Mesendoderm (in vitro differentiated cells): ENCODE data around the gene RPS6KA5.

Experiments
- DNase-seq: peaks from one replicate; pipeline ENCODE4 v3.0.0; 2013
- H2AK5ac ChIP-seq: 2 replicates; pipeline ENCODE4 v1.6.1; 2013; ENCODE audit warnings: low read length, inconsistent platforms
- H2BK120ac ChIP-seq: 2 replicates; pipeline ENCODE4 v1.6.1; 2013; ENCODE audit warnings: low read depth, mild to moderate bottlenecking, low read length, moderate library complexity, mixed read lengths
- H2BK15ac ChIP-seq: replicated peaks from 2 replicates; pipeline ENCODE4 v1.6.1; 2013; ENCODE audit warnings: low read depth, mild to moderate bottlenecking, moderate library complexity
- H2BK5ac ChIP-seq: 2 replicates; pipeline ENCODE4 v1.6.1; 2013; ENCODE audit warnings: low read length, inconsistent platforms
- H3K18ac ChIP-seq: 2 replicates; pipeline ENCODE4 v1.6.1; 2013; ENCODE audit warnings: mild to moderate bottlenecking, low read length, mixed read lengths
- H3K23ac ChIP-seq: one replicate; pipeline ENCODE4 v1.6.1; 2013; ENCODE audit warnings: low read length
- H3K27ac ChIP-seq: 2 replicates; pipeline ENCODE4 v1.5.1; 2013; ENCODE audit warnings: low read depth, mild to moderate bottlenecking, inconsistent platforms, low read length, moderate library complexity
- H3K27me3 ChIP-seq: 2 replicates; pipeline ENCODE4 v1.6.1; 2013; ENCODE audit warnings: low read length, control low read depth, mild to moderate bottlenecking, inconsistent platforms; ENCODE audit not compliant: insufficient read depth, poor library complexity
- H3K36me3 ChIP-seq: 2 replicates; pipeline ENCODE4 v1.6.1; 2013; ENCODE audit warnings: low read length, inconsistent platforms; ENCODE audit not compliant: control insufficient read depth, insufficient read depth
- H3K4ac ChIP-seq: one replicate; pipeline ENCODE4 v1.6.1; 2013; ENCODE audit warnings: low read depth, mild to moderate bottlenecking, low read length, moderate library complexity
- H3K4me1 ChIP-seq: 2 replicates; pipeline ENCODE4 v1.6.1; 2013; ENCODE audit warnings: low read depth, low read length, inconsistent platforms; ENCODE audit not compliant: control insufficient read depth
- H3K4me2 ChIP-seq: 2 replicates; pipeline ENCODE4 v1.6.1; 2013; ENCODE audit warnings: low read length
- H3K4me3 ChIP-seq: 2 replicates; pipeline ENCODE4 v1.5.1; 2013; ENCODE audit warnings: mild to moderate bottlenecking, low read length
- H3K56ac ChIP-seq: one replicate; pipeline ENCODE4 v1.6.1; 2013; ENCODE audit warnings: low read length
- H3K79me1 ChIP-seq: 2 replicates; pipeline ENCODE4 v1.6.1; 2013; ENCODE audit warnings: low read length, inconsistent platforms
- H3K79me2 ChIP-seq: 2 replicates; pipeline ENCODE4 v1.6.1; 2013; ENCODE audit warnings: mild to moderate bottlenecking, low read length; ENCODE audit not compliant: control insufficient read depth, insufficient read depth
- H3K9ac ChIP-seq: 2 replicates; pipeline ENCODE4 v1.6.1; 2013; ENCODE audit warnings: low read length, inconsistent platforms
- H4K5ac ChIP-seq: one replicate; pipeline ENCODE4 v1.6.1; 2013; ENCODE audit warnings: low read length
- H4K8ac ChIP-seq: one replicate; pipeline ENCODE4 v1.6.1; 2013; ENCODE audit warnings: low read depth, mild to moderate bottlenecking, control low read depth, low read length, moderate library complexity
- WGBS: extraction: QIAGEN DNeasy Blood & Tissue Kit; methylation state at CpG from one replicate; pipeline ENCODE4 v1.1.7; 2013; ENCODE audit warnings: low lambda C conversion rate, missing lambda C conversion rate; ENCODE audit not compliant: insufficient coverage; ENCODE audit errors: extremely low coverage; 5-methylcytosine and 5-hydroxymethylcytosine counted together

Gene RPS6KA5

GRCh38 chr14:90965765-90966164 lies 94.7 kb downstream of the RPS6KA5 start:
- Histone ChIP-seq H3K56ac (no peak overlapping the region), H3K27ac (no peak overlapping the region), H2AK5ac (no peak overlapping the region), H2BK15ac (no peak overlapping the region), H3K4me1 (no peaks in the 10 kb centered on the region), H3K9ac (no peak overlapping the region), H2BK120ac (no peak overlapping the region), H3K27me3 (no peaks in the 10 kb centered on the region), H3K4ac (no peak overlapping the region), H3K4me3 (no peak overlapping the region), H3K79me1 (no peaks in the 10 kb centered on the region), H2BK5ac (no peak overlapping the region), H3K18ac (no peak overlapping the region), H3K4me2 (no peak overlapping the region), H4K5ac (no peak overlapping the region), H3K36me3 (no peaks in the 10 kb centered on the region), H3K79me2 (no peaks in the 10 kb centered on the region), H4K8ac (no peak overlapping the region), H3K23ac (no peak overlapping the region)
- 100% methylated on average over 1 of the region's 3 CpGs for WGBS
- DNase-seq, result no peak

- no peak overlapping the region for H3K4ac ChIP-seq
- no peak overlapping the region for H2BK5ac ChIP-seq
- no peaks in the 10 kb centered on the region for H3K79me1 ChIP-seq
- H2BK15ac ChIP-seq, result no peak overlapping the region
- no peaks in the 10 kb centered on the region for H3K79me2 ChIP-seq
- no peaks in the 10 kb centered on the region for H3K4me1 ChIP-seq
- no peak for DNase-seq
- no peak overlapping the region for H4K5ac ChIP-seq
- H3K27ac ChIP-seq, result no peak overlapping the region
- H3K23ac ChIP-seq, result no peak overlapping the region
- H3K4me3 ChIP-seq, result no peak overlapping the region
- H2AK5ac ChIP-seq, result no peak overlapping the region
- no peak overlapping the region for H2BK120ac ChIP-seq
- H3K27me3 ChIP-seq, result no peaks in the 10 kb centered on the region
- no peak overlapping the region for H3K18ac ChIP-seq
- no peak overlapping the region for H3K56ac ChIP-seq
- no peak overlapping the region for H3K9ac ChIP-seq
- WGBS, result no CpG with 5 or more reads among the region's 4 CpGs
- no peak overlapping the region for H3K4me2 ChIP-seq
- H3K36me3 ChIP-seq, result no peaks in the 10 kb centered on the region
- H4K8ac ChIP-seq, result no peak overlapping the region
Observed at GRCh38 chr14:90963343-90963742, 97.1 kb downstream of the RPS6KA5 start.

- Histone ChIP-seq H3K18ac (no peak overlapping the region), H3K79me1 (no peaks in the 10 kb centered on the region), H4K8ac (no peak overlapping the region), H3K27me3 (no peaks in the 10 kb centered on the region), H3K27ac (no peak overlapping the region), H2AK5ac (no peak overlapping the region), H3K4me1 (no peaks in the 10 kb centered on the region), H3K9ac (no peak overlapping the region), H2BK15ac (no peak overlapping the region), H3K23ac (no peak overlapping the region), H3K79me2 (no peaks in the 10 kb centered on the region), H4K5ac (no peak overlapping the region), H3K4me3 (no peak overlapping the region), H3K4me2 (no peak overlapping the region), H3K4ac (no peak overlapping the region), H2BK120ac (no peak overlapping the region), H3K56ac (no peak overlapping the region), H3K36me3 (no peaks in the 10 kb centered on the region), H2BK5ac (no peak overlapping the region)
- WGBS, result no CpG with 5 or more reads among the region's 11 CpGs
- DNase-seq, result no peak
Observed at GRCh38 chr14:90962505-90963109, 97.8 kb downstream of the RPS6KA5 start.

GRCh38 chr14:90960818-90961217 lies 99.6 kb downstream of the RPS6KA5 start:
- H2BK15ac ChIP-seq, result no peak overlapping the region
- no peak overlapping the region for H3K4me3 ChIP-seq
- no peaks in the 10 kb centered on the region for H3K4me1 ChIP-seq
- H3K79me1 ChIP-seq, result no peaks in the 10 kb centered on the region
- no peak overlapping the region for H3K4me2 ChIP-seq
- no CpG with 5 or more reads among the region's 6 CpGs for WGBS
- H4K8ac ChIP-seq, result no peak overlapping the region
- no peak overlapping the region for H3K23ac ChIP-seq
- no peaks in the 10 kb centered on the region for H3K36me3 ChIP-seq
- H3K27ac ChIP-seq, result no peak overlapping the region
- H3K4ac ChIP-seq, result no peak overlapping the region
- H3K56ac ChIP-seq, result no peak overlapping the region
- no peak overlapping the region for H4K5ac ChIP-seq
- H3K9ac ChIP-seq, result no peak overlapping the region
- H3K18ac ChIP-seq, result no peak overlapping the region
- no peaks in the 10 kb centered on the region for H3K79me2 ChIP-seq
- H2BK120ac ChIP-seq, result no peak overlapping the region
- H2AK5ac ChIP-seq, result no peak overlapping the region
- DNase-seq, result no peak
- H2BK5ac ChIP-seq, result no peak overlapping the region
- H3K27me3 ChIP-seq, result no peaks in the 10 kb centered on the region

- Histone ChIP-seq H3K23ac (no peak overlapping the region), H3K9ac (no peak overlapping the region), H3K27ac (no peak overlapping the region), H3K4me3 (no peak overlapping the region), H3K4me1 (no peaks in the 10 kb centered on the region), H3K79me2 (no peaks in the 10 kb centered on the region), H2BK5ac (no peak overlapping the region), H2BK120ac (no peak overlapping the region), H4K8ac (no peak overlapping the region), H3K79me1 (no peaks in the 10 kb centered on the region), H3K4me2 (no peak overlapping the region), H3K4ac (no peak overlapping the region), H2BK15ac (no peak overlapping the region), H4K5ac (no peak overlapping the region), H3K27me3 (no peaks in the 10 kb centered on the region), H3K56ac (no peak overlapping the region), H2AK5ac (no peak overlapping the region), H3K18ac (no peak overlapping the region), H3K36me3 (no peaks in the 10 kb centered on the region)
- WGBS, result no CpG with 5 or more reads among the region's 3 CpGs
- no peak for DNase-seq
Observed at GRCh38 chr14:90959344-90959743, 101.1 kb downstream of the RPS6KA5 start.

GRCh38 chr14:90956273-90956672 lies 104.2 kb downstream of the RPS6KA5 start:
- Histone ChIP-seq H4K8ac (no peak overlapping the region), H2AK5ac (no peak overlapping the region), H2BK15ac (no peak overlapping the region), H3K79me2 (no peaks in the 10 kb centered on the region), H3K9ac (no peak overlapping the region), H3K27me3 (no peaks in the 10 kb centered on the region), H3K4me1 (no peaks in the 10 kb centered on the region), H3K4me3 (no peak overlapping the region), H3K36me3 (no peaks in the 10 kb centered on the region), H2BK5ac (no peak overlapping the region), H3K4ac (no peak overlapping the region), H3K56ac (no peak overlapping the region), H3K23ac (no peak overlapping the region), H2BK120ac (no peak overlapping the region), H3K18ac (no peak overlapping the region), H3K4me2 (no peak overlapping the region), H3K79me1 (no peaks in the 10 kb centered on the region), H3K27ac (no peak overlapping the region), H4K5ac (no peak overlapping the region)
- DNase-seq, result no peak
